GM21529 (cell line): ENCODE results near the gene TERT.
"Not testable (repeated sequence)": the region's sequence is repeated elsewhere in the genome, so short reads cannot be mapped to it uniquely, and the experiment has no call there.

ENCODE experiments used
- ATAC-seq: cut with Tn5 transposase; IDR thresholded peaks from one replicate; pipeline ENCODE4 v1.9.1; 2021; ENCODE audit not compliant: unreplicated experiment

TERT gene

GRCh38 chr5:1298067-1298551, 3.2 kb upstream of the TERT start:
- no peak for ATAC-seq

GRCh38 chr5:1297243-1297642, 2.4 kb upstream of the TERT start:
- no peak for ATAC-seq

DNA sequence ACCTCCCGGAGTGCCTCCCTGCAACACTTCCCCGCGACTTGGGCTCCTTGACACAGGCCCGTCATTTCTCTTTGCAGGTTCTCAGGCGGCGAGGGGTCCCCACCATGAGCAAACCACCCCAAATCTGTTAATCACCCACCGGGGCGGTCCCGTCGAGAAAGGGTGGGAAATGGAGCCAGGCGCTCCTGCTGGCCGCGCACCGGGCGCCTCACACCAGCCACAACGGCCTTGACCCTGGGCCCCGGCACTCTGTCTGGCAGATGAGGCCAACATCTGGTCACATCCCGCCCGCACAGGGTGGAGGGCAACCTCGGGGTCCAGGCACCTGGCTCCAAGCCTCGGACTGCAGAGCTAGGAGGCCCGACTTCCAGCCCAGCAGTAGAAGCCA, 776 bp upstream of the TERT start:
- no peak for ATAC-seq

DNA sequence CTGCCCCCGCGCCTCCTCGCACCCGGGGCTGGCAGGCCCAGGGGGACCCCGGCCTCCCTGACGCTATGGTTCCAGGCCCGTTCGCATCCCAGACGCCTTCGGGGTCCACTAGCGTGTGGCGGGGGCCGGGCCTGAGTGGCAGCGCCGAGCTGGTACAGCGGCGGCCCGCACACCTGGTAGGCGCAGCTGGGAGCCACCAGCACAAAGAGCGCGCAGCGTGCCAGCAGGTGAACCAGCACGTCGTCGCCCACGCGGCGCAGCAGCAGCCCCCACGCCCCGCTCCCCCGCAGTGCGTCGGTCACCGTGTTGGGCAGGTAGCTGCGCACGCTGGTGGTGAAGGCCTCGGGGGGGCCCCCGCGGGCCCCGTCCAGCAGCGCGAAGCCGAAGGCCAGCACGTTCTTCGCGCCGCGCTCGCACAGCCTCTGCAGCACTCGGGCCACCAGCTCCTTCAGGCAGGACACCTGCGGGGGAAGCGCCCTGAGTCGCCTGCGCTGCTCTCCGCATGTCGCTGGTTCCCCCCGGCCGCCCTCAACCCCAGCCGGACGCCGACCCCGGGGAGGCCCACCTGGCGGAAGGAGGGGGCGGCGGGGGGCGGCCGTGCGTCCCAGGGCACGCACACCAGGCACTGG, 548 bp downstream of the TERT start:
- ATAC-seq: no peak

- ATAC-seq: no peak
These were observed 1.3 kb downstream of the TERT start for GRCh38 chr5:1293416-1294205.

DNA sequence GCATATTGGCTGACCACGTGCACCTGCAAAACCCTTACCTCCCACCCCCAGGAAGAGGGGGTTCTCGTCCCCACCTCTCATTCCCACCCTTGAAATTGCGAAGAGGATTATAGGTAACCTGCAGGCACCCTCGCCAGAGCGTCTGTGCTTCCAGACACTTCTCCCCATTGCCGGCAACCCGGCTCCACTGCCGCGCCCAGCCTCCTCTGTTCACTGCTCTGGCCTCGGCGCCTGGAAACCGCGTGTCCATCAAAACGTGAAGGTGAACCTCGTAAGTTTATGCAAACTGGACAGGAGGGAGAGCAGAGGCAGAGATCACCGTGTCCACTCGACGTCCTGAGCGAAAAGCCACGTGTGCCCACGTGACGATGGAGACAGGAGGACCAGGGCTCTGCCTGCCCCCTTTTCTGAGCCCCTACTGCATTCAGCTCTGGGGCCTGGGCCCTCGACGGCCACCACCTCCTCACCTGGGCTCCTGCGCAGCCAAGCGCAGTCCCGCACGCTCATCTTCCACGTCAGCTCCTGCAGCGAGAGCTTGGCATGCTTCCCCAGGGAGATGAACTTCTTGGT, 1.9 kb downstream of the TERT start:
- no peak for ATAC-seq

DNA sequence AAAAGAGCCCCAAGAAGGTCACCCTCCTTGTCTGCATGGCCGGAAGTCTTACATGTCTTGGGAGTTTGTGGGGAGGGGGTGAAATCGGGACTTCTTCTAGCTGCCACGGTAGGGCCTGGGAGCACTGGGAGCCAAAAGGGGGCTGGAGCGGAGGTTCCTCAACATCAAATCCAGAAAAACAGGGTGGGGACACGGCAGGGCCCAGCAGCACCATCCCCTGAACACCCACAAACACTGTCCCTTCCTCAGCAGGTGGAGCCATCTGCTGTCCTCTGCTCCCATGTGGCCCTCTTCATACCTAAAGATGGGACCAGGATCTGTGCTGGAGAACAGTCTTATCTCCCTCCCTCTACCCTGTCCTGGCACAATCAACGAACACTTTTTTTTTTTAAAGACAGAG, 2.7 kb downstream of the TERT start:
- ATAC-seq: no peak

- ATAC-seq: no peak
These were observed 3.2 kb downstream of the TERT start for GRCh38 chr5:1291611-1292080.

DNA sequence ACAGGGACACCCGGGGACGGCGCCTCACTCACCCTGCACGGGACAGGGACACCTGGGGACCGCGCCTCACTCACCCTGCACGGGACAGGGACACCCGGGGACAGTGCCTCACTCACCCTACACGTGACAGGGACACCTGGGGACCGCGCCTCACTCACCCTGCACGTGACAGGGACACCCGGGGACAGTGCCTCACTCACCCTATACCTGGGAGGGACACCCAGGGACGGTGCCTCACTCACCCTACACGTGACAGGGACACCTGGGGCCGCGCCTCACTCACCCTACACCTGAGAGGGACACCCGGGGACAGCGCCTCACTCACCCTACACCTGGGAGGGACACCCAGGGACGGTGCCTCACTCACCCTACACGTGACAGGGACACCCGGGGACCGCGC, 3.9 kb downstream of the TERT start:
- not testable (repeated sequence) for ATAC-seq

DNA sequence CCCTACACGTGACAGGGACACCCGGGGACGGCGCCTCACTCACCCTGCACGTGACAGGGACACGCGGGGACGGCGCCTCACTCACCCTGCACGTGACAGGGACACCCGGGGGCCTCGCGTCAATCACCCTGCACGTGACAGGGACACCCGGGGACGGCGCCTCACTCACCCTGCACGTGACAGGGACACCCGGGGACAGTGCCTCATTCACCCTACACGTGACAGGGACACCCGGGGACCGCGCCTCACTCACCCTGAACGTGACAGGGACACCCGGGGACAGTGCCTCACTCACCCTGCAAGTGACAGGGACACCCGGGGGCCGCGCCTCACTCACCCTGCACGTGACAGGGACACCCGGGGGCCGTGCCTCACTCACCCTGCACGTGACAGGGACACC, 5.3 kb downstream of the TERT start:
- ATAC-seq: not testable (repeated sequence)

GRCh38 chr5:1288439-1289335, 6.2 kb downstream of the TERT start:
- no peak for ATAC-seq

GRCh38 chr5:1285883-1286291, 9.0 kb downstream of the TERT start:
- no peak for ATAC-seq

DNA sequence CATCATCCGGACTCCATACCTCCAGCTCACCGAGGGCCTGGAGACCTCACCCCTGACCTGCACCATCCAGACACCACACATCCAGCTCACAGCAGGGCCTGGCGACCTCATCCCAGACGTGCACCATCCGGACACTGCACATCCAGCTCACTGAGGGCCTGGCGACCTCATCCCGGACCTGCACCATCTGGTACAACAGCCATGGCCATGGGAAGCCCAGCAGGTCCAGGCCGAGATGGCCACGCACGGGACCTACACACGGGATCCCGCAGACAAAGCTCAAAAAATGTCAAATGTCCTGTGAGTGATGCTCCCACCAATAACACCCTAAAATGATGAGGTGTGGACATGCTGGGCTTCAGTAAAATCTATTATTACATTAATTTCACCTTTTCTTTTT, 9.7 kb downstream of the TERT start:
- ATAC-seq: no peak

DNA sequence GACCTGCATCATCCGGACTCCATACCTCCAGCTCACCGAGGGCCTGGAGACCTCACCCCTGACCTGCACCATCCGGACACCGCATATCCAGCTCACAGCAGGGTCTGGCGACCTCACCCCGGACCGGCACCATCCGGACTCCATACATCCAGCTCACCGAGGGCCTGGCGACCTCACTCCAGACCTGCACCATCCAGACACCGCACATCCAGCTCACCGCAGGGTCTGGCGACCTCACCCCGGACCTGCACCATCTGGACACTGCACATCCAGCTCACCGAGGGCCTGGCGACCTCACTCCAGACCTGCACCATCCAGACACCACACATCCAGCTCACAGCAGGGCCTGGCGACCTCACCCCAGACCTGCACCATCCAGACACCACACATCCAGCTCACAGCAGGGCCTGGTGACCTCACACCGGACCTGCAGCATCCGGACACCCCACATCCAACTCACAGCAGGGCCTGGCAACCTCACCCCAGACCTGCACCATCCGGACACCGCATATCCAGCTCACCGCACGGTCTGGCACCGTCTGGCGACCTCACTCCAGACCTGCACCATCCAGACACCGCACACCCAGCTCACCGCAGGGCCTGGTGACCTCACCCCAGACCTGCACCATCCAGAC, 10.4 kb downstream of the TERT start:
- ATAC-seq: not testable (repeated sequence)

DNA sequence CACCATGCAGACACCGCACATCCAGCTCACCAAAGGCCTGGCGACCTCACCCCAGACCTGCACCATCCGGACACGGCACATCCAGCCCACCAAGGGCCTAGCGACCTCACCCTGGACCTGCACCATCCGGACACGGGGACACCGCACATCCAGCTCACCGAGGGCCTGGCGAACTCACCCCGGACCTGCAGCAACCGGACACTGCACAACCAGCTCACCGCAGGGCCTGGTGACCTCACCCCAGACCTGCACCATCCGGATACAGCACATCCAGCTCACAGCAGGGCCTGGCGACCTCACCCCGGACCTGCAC, 11.2 kb downstream of the TERT start:
- ATAC-seq: not testable (repeated sequence)

GRCh38 chr5:1282993-1283728, 11.7 kb downstream of the TERT start:
- not testable (repeated sequence) for ATAC-seq

DNA sequence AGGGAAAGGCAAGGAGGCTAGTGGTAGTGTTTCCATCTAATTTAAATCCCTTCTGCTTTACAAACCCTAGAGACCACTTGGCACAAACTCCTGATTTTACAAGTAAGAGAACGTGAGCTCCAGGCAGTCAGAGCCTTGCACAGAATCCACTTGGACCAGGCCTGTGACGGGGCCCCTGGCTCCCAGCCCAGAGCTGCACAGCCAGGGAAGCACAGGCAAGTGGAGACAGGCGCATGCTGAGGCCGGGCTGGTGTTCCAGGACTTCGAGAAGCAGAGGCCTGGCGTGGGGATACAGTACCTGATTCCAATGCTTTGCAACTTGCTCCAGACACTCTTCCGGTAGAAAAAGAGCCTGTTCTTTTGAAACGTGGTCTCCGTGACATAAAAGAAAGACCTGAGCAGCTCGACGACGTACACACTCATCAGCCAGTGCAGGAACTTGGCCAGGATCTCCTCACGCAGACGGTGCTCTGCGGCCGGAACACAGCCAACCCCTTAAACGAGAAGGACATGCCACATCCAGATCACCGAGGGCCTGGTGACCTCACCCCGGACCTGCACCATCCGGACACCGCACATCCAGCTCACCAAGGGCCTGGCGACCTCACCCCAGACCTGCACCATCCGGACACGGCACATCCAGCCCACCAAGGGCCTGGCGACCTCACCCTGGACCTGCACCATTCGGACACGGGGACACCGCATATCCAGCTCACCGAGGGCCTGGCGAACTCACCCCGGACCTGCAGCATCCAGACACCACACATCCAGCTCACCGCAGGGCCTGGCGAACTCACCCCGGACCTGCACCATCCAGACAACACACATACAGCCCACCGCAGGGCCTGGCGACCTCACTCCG, 12.5 kb downstream of the TERT start:
- no peak for ATAC-seq

DNA sequence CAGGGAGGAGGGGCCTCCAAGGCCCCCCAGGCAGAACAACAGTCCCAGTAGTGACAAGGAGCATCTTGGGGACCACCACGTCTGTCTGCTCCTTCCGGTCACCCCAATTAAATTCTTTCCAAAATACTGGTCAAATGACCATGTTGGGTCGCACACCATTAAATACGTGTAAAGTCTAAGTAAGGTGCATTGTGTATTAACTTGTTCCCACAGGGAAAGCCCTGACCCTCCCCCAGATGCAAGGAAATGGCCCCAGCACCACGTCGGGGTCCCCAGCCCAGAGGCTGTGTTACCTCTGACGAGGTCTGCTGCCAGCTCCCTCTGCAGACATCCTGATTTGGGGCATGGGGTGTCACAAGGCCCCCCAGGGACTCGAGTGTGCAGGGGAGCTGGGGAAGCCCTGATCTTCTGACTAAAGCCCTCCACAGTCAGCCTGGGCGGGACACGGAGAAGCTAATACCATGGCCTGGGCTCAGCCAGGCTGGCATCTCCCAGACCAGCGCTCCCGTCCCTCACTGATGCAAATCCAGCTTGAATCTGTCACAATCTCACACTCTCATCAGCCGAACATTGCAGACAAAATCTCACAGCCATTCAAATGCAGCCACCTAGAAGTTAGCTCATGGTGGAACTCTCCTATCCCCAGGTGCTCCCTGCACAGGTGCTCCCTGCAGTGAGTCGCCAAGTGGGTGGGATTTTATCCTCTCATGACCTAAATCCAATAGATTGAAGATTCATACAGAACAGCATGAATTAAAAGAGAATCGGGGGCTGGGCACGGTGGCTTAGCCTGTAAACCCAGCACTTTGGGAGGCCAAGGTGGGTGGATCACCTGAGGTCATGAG, 13.6 kb downstream of the TERT start:
- no peak for ATAC-seq
